Calu3 (cell line): ENCODE results near the gene RFX5. TPM values are rescaled to one million over a fixed set of nuclear protein-coding genes. Genes with fewer than 3 reads are reported as not detected.
"Not testable (repeated sequence)": the region's sequence is repeated elsewhere in the genome, so short reads cannot be mapped to it uniquely, and the experiment has no call there.

Experiments
- BruUV-seq: library from RNA; stranded (reverse); fragments of 400-500 nt; replicated peaks from 2 replicates; lab custom pipeline; 2021; lab: Mats Ljungman, UMichigan
- CTCF ChIA-PET: fragments of 300-600 bp; sonication (Branson Sonifier 250); formaldehyde crosslinking; loops from one replicate; lab custom pipeline; 2022; ENCODE audit warnings: antibody characterized with exemption; lab: Charles Lee
- DNase-seq: peaks from one replicate; pipeline ENCODE4 v3.0.0; 2022
- H3K27ac Mint-ChIP-seq: one replicate; pipeline ENCODE4 v1.8.0; 2022; ENCODE audit warnings: mixed read lengths; ENCODE audit not compliant: unreplicated experiment
- H3K27me3 Mint-ChIP-seq: one replicate; pipeline ENCODE4 v1.8.0; 2022; ENCODE audit warnings: mixed read lengths; ENCODE audit not compliant: unreplicated experiment
- H3K36me3 Mint-ChIP-seq: one replicate; pipeline ENCODE4 v1.8.0; 2022; ENCODE audit warnings: mild to moderate bottlenecking, moderate library complexity, mixed read lengths; ENCODE audit not compliant: insufficient read depth, unreplicated experiment
- H3K4me1 Mint-ChIP-seq: one replicate; pipeline ENCODE4 v1.8.0; 2022; ENCODE audit warnings: mild to moderate bottlenecking, low read depth, mixed read lengths; ENCODE audit not compliant: unreplicated experiment
- H3K4me3 Mint-ChIP-seq: one replicate; pipeline ENCODE4 v1.8.0; 2022; ENCODE audit warnings: mild to moderate bottlenecking, low read depth, moderate library complexity, mixed read lengths; ENCODE audit not compliant: unreplicated experiment
- H3K9me3 Mint-ChIP-seq: one replicate; pipeline ENCODE4 v1.8.0; 2022; ENCODE audit warnings: low read depth, mixed read lengths; ENCODE audit not compliant: unreplicated experiment
- CTCF ChIP-seq: fragments of 200-600 bp; IDR thresholded peaks from one replicate; pipeline ENCODE4 v1.8.0; 2022; ENCODE audit warnings: antibody characterized with exemption; ENCODE audit not compliant: unreplicated experiment
- intact Hi-C: fragments of 100-400 bp; cut with micrococcal nuclease; formaldehyde crosslinking; loops from one replicate; pipeline ENCODE4 v1.10.0; 2022; ENCODE audit not compliant: unreplicated experiment
- total RNA-seq: library from RNA; stranded (reverse); gene quantifications from 2 replicates; pipeline ENCODE4 v1.2.3, GENCODE V29; 2022

RFX5 gene
- total RNA-seq, 1 experiment from 2014 or later: 82.4 TPM

DNA sequence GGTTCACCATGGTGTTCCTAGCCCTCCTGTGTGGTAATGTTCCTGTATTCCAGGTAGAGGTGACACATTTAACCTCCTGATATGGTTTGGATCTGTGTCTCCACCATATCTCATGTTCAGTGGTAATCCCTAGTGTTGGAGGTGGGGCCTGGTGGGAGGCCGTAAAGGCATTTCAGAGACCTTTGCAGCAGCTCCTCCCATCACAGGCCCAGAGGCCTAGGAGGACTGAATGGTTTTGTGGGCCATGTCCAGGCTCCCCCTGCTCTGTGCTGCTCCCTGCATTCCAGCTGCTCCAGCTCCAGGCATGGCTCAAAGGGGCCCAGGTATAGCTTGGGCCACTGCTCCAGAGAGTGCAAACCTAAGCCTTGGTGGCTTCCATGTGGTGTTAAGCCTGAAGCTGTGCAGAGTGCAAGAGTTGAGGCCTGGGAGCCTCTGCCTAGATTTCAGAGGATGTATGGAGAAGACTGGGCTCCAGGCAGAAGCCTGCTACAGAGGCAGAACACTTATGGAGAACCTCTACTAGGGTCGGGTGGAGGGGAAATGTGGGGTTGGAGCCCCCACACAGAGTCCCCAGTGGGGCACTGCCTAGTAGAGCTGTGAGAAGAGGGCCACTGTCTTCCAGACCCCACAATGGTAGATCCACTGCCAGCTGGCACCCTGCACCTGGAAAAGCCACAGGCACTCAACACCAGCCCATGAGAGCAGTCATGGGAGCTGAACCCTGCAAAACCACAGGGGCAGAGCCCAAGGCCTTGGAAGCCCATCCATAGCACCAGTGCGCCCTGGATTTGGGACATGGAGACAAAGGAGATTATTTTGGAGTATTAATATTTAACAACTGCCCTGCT, 15.5 kb upstream of the RFX5 start:
- DNase-seq: no peak
- Mint-ChIP-seq H3K4me1 (no peaks in the 10 kb centered on the region), H3K9me3 (peaks cover 13% of the 10 kb centered on the region), H3K36me3 (peaks cover 4% of the 10 kb centered on the region), H3K27me3 (peaks cover 17% of the 10 kb centered on the region), H3K4me3 (no peak overlapping the region), H3K27ac (no peak overlapping the region)
- TF ChIP-seq CTCF: no peak
- intact Hi-C loops: no loop called here
- CTCF ChIA-PET: no interaction called here
- BruUV-seq: no TSS peak

DNA sequence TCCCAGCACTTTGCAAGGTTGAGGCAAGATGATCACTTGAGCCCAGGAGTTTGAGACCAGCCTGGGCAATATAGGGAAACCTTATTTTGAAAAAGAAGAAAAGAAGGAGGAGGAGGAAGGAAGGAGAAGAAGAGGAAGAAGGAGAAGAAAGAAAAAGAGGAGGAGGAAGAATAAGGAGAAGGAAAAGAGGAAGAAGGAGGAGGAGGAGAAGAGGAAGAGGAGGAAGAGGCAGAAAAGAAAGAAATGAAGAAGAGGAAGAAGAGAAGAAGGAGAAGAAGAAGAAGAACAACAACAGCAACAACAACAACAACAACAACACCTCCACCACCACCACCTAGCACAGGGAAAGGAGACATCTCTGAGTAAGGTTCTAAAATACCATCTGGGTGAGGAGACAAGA, 14.8 kb upstream of the RFX5 start:
- CTCF ChIA-PET: no interaction called here
- H3K27ac Mint-ChIP-seq: no peak overlapping the region
- H3K9me3 Mint-ChIP-seq: peaks cover 13% of the 10 kb centered on the region
- no peak overlapping the region for H3K4me3 Mint-ChIP-seq
- peaks cover 16% of the 10 kb centered on the region for H3K27me3 Mint-ChIP-seq
- no peaks in the 10 kb centered on the region for H3K4me1 Mint-ChIP-seq
- no TSS peak for BruUV-seq
- H3K36me3 Mint-ChIP-seq: peaks cover 4% of the 10 kb centered on the region
- no peak for DNase-seq
- no peak for TF ChIP-seq CTCF
- intact Hi-C loops: no loop called here

DNA sequence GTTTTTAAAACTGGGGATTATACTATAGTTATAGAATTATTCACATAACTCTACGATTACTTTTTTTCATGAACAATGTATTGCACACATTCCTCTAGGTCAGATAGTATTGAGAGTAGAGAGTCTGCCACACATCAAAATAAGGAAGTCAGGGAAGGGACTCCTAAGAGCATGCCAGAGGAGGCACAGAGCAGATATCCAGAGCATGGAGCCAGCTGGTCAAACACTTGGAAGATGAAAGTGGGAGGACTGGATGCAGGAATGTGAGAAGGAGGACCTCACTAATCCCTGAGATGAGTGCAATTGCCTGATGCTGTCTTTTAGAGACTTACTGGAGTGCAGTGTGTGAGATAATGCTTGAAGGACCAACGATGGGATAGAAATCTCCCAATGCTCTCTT, 9.6 kb upstream of the RFX5 start:
- BruUV-seq: no TSS peak

GRCh38 chr1:151352021-151352718, 5.1 kb upstream of the RFX5 start:
- H3K27me3 Mint-ChIP-seq: no peaks in the 10 kb centered on the region
- intact Hi-C loops: no loop called here
- BruUV-seq: no TSS peak
- H3K36me3 Mint-ChIP-seq: peaks cover 5% of the 10 kb centered on the region
- peaks cover 8% of the 10 kb centered on the region for H3K9me3 Mint-ChIP-seq
- TF ChIP-seq CTCF: no peak
- no peak overlapping the region for H3K27ac Mint-ChIP-seq
- no peak for DNase-seq
- CTCF ChIA-PET: interaction anchor here (0.7 to 0.9 kb wide), 2 partner anchors 11 to 51 kb away, joined by 3 to 5 read pairs; no protein-coding TSS in a partner anchor
- peaks cover 11% of the 10 kb centered on the region for H3K4me1 Mint-ChIP-seq
- H3K4me3 Mint-ChIP-seq: no peak overlapping the region

More for the DNA sequence above, 9.6 kb upstream of the RFX5 start:
- CTCF ChIA-PET: interaction anchor here (1.1 to 1.5 kb wide), 2 partner anchors 29 to 46 kb away, joined by 3 read pairs; no protein-coding TSS in a partner anchor
- no peaks in the 10 kb centered on the region for H3K4me1 Mint-ChIP-seq
- DNase-seq: no peak
- intact Hi-C loops: no loop called here
- H3K36me3 Mint-ChIP-seq: peaks cover 4% of the 10 kb centered on the region
- H3K27ac Mint-ChIP-seq: no peak overlapping the region
- no peaks in the 10 kb centered on the region for H3K27me3 Mint-ChIP-seq
- TF ChIP-seq CTCF: no peak
- no peak overlapping the region for H3K4me3 Mint-ChIP-seq
- peaks cover 10% of the 10 kb centered on the region for H3K9me3 Mint-ChIP-seq

- intact Hi-C loops, H3K4me3 Mint-ChIP-seq, H3K27me3 Mint-ChIP-seq, DNase-seq, BruUV-seq, H3K9me3 Mint-ChIP-seq, H3K27ac Mint-ChIP-seq: not testable (repeated sequence)
- Mint-ChIP-seq H3K36me3 (peaks cover 22% of the 10 kb centered on the region), H3K4me1 (peaks cover 24% of the 10 kb centered on the region)
- CTCF ChIA-PET: interaction anchor here (0.5 to 1.5 kb wide), 2 partner anchors 67 to 251 kb away, joined by 3 to 4 read pairs; no protein-coding TSS in a partner anchor
Observed at GRCh38 chr1:151350323-151350722, 3.3 kb upstream of the RFX5 start.
